ENCODE measurements around the gene TMEM167A.
A peak's percentile ranks its signal among the peaks of the same experiment; 100 is the strongest.

Gene TMEM167A

GRCh38 chr5:83034036-83034435 is 43.2 kb downstream of the TMEM167A start:
- DNase-seq: no peak

GRCh38 chr5:83031381-83031780 is 45.8 kb downstream of the TMEM167A start:
- no peak for DNase-seq

- no peak for DNase-seq
These were observed 47.3 kb downstream of the TMEM167A start for GRCh38 chr5:83029912-83030311.

GRCh38 chr5:83026930-83027687 is 50.1 kb downstream of the TMEM167A start:
- DNase-seq: no peak

- no peak for DNase-seq
These were observed 50.7 kb downstream of the TMEM167A start for GRCh38 chr5:83026516-83026915.

GRCh38 chr5:83025690-83026478 is 51.3 kb downstream of the TMEM167A start:
- DNase-seq: no peak

GRCh38 chr5:83022334-83022733 is 54.9 kb downstream of the TMEM167A start:
- DNase-seq: no peak

- no peak for DNase-seq
These were observed 61.5 kb downstream of the TMEM167A start for GRCh38 chr5:83015676-83016075.

- no peak for DNase-seq
These were observed 65.2 kb downstream of the TMEM167A start for GRCh38 chr5:83011985-83012384.

GRCh38 chr5:83009408-83009807 is 67.8 kb downstream of the TMEM167A start:
- DNase-seq: peak; percentile 10

- no peak for DNase-seq
These were observed 69.4 kb downstream of the TMEM167A start for GRCh38 chr5:83007755-83008154.

GRCh38 chr5:83006683-83007283 is 70.4 kb downstream of the TMEM167A start:
- no peak for DNase-seq

- DNase-seq: no peak
These were observed 73.4 kb downstream of the TMEM167A start for GRCh38 chr5:83003791-83004190.

All from NCI-H2171 (cell line).